Adipose tissue (tissue), 3 donors: Measurements from ENCODE around the gene KRT35. TPM values are rescaled to one million over a fixed set of nuclear protein-coding genes. Genes with fewer than 3 reads are reported as not detected.

Experiments used
- H3K27ac ChIP-seq: one replicate; pipeline ENCODE4 v1.5.1; 2013; ENCODE audit warnings: low read depth, low read length
- WGBS, 3 donors: extraction: QIAGEN DNeasy Blood & Tissue Kit; methylation state at CpG; one replicate each; pipeline ENCODE4 v1.1.7; 2013; 5-methylcytosine and 5-hydroxymethylcytosine counted together
- polyA plus RNA-seq, 3 donors: library from polyadenylated mRNA; stranded (reverse); fragments of 200-250 nt; gene quantifications; one replicate each; pipeline ENCODE4 v1.2.3, GENCODE V29; 2013
- donor health status: healthy with polysubstance abuse.
- donor health status: Bipolar disorder and iron deficiency.
- donor health status: healthy.

KRT35 gene
- polyA plus RNA-seq, 3 donors: not detected

GRCh38 chr17:41494524-41494923, 13.6 kb upstream of the KRT35 start:
- no peak overlapping the region for H3K27ac ChIP-seq
- 65 to 76% (median 73%) methylated on average over 2 of the region's 2 CpGs for WGBS, 3 donors

GRCh38 chr17:41492771-41493170, 11.8 kb upstream of the KRT35 start:
- no peak overlapping the region for H3K27ac ChIP-seq
- WGBS, 3 donors: 28 to 41% (median 40%) methylated on average over 4 of the region's 4 CpGs

GRCh38 chr17:41492351-41492750, 11.4 kb upstream of the KRT35 start:
- H3K27ac ChIP-seq: no peak overlapping the region
- 43 to 52% (median 52%) methylated on average over 6 of the region's 6 CpGs for WGBS, 3 donors

GRCh38 chr17:41491476-41491875, 10.5 kb upstream of the KRT35 start:
- no peak overlapping the region for H3K27ac ChIP-seq
- WGBS, 3 donors: 64 to 89% (median 82%) methylated on average over 2 of the region's 2 CpGs

GRCh38 chr17:41490000-41490990, 9.3 kb upstream of the KRT35 start:
- 63 to 75% (median 67%) methylated on average over 10 of the region's 10 CpGs for WGBS, 3 donors
- H3K27ac ChIP-seq: no peak overlapping the region

- WGBS, 3 donors: 86 to 95% (median 94%) methylated on average over 12 of the region's 12 CpGs
- no peak within 1 kb of the TSS for H3K27ac ChIP-seq
Measured at GRCh38 chr17:41489531-41489930, 8.6 kb upstream of the KRT35 start, which contains the start of gene KRT36. KRT36 (minus strand) TSS chr17:41489910; CDS start chr17:41489864, 46 bp downstream.

GRCh38 chr17:41486809-41487530, 6.0 kb upstream of the KRT35 start:
- no peak overlapping the region for H3K27ac ChIP-seq
- WGBS, 3 donors: 55 to 68% (median 63%) methylated on average over 29 of the region's 29 CpGs

- H3K27ac ChIP-seq: no peak overlapping the region
- WGBS, 3 donors: 85 to 94% (median 93%) methylated on average over 13 of the region's 13 CpGs
Measured at GRCh38 chr17:41486316-41486715, 5.4 kb upstream of the KRT35 start.

GRCh38 chr17:41484920-41485904, 4.3 kb upstream of the KRT35 start:
- H3K27ac ChIP-seq: no peak overlapping the region
- WGBS, 3 donors: 82 to 88% (median 86%) methylated on average over 8 of the region's 8 CpGs

GRCh38 chr17:41483991-41484826, 3.3 kb upstream of the KRT35 start:
- 68 to 79% (median 68%) methylated on average over 7 of the region's 7 CpGs for WGBS, 3 donors
- H3K27ac ChIP-seq: no peak overlapping the region

- WGBS, 3 donors: 46 to 83% (median 80%) methylated on average over 9 of the region's 9 CpGs
- no peak overlapping the region for H3K27ac ChIP-seq
Measured at GRCh38 chr17:41483531-41483930, 2.6 kb upstream of the KRT35 start.

GRCh38 chr17:41480581-41480980, 370 bp downstream of the KRT35 start:
- 95 to 96% (median 96%) methylated on average over 10 of the region's 10 CpGs for WGBS, 3 donors
- no peak overlapping the region for H3K27ac ChIP-seq

- 40 to 61% (median 61%) methylated on average over 2 of the region's 2 CpGs for WGBS, 3 donors
- no peak overlapping the region for H3K27ac ChIP-seq
Measured at GRCh38 chr17:41480136-41480535, 815 bp downstream of the KRT35 start.

- H3K27ac ChIP-seq: no peak overlapping the region
- 84 to 90% (median 90%) methylated on average over 8 of the region's 8 CpGs for WGBS, 3 donors
Measured at GRCh38 chr17:41478237-41478636, 2.7 kb downstream of the KRT35 start.

- H3K27ac ChIP-seq: no peak overlapping the region
- WGBS, 3 donors: 83 to 88% (median 86%) methylated on average over 22 of the region's 22 CpGs
Measured at GRCh38 chr17:41476866-41477815, 3.8 kb downstream of the KRT35 start.

- WGBS, 3 donors: 92 to 98% (median 95%) methylated on average over 4 of the region's 4 CpGs
- H3K27ac ChIP-seq: no peak overlapping the region
Measured at GRCh38 chr17:41475421-41475820, 5.5 kb downstream of the KRT35 start.
